HG03378 (cell line): Measurements from ENCODE around the gene KRTAP10-6.
"Not testable (repeated sequence)": the region's sequence is repeated elsewhere in the genome, so short reads cannot be mapped to it uniquely, and the experiment has no call there.

Source experiments
- ATAC-seq: cut with Tn5 transposase; IDR thresholded peaks from one replicate; pipeline ENCODE4 v1.9.1; 2021; ENCODE audit warnings: mild to moderate bottlenecking, moderate library complexity; ENCODE audit not compliant: unreplicated experiment

KRTAP10-6 gene

DNA sequence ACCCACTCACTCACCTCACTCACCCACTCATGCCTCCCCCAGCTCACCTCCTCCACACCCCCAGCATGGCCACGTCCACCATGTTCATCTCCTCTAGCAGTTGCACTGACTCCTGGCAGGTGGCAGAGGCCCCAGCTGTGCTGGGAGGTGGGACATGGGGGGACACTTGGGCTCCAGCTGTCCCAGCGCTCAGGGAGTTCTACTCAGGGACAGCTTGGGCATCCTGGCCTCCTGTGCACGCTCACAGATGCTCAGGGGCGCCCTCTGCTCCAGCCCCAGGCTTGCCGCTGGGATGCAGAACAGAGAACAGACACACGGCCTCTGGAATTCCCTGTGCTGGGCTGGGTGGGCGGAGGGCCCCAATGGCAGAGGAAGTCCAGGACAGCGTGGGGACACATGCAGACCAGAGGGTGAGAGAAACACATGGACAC is 24.8 kb upstream of the KRTAP10-6 start:
- no peak for ATAC-seq

- no peak for ATAC-seq
These were observed 24.3 kb upstream of the KRTAP10-6 start for GRCh38 chr21:44616591-44616926.

GRCh38 chr21:44615911-44616590 is 23.7 kb upstream of the KRTAP10-6 start:
- ATAC-seq = no peak

DNA sequence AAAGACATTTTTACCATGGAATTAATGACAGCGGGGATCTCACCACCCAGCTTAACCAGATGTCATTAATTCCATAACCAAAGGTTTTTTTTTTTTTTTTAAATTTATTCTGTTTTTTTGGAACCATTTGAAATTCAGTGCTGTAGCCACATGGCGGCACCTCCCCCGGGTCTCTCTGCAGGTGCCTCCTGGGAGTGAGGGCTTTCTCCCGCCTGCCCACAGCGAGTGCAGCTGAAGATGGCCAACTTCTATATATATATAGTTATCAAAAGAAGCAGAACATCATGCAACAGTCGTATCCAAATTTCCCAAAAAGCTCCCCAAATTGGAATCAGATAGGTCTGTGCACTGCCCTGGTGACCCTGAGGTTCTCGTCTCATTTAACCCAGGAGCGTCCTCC is 23.2 kb upstream of the KRTAP10-6 start:
- no peak for ATAC-seq

DNA sequence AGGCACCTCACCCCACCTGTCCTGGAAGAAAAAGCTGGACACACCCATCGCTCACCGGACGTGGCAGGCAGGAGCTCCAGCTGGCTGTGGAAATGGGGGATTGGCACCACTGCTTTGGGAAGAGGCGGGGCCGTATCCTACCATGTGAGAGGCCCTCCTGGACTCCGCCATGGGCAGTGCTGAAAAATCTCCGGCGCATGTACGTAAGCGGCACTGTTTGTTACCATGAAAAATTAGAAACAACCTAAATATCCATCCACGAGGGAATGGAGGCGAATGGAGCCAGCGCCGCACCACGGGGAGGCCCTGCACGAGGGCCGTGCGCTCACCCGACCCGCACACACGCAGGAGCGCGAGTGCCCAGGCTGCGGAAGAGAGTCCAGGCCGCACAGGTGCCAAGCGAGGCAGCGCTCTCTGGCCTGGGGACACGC is 22.7 kb upstream of the KRTAP10-6 start:
- ATAC-seq = no peak

GRCh38 chr21:44614161-44614631 is 21.9 kb upstream of the KRTAP10-6 start:
- no peak for ATAC-seq

GRCh38 chr21:44613386-44614155 is 21.3 kb upstream of the KRTAP10-6 start:
- ATAC-seq = no peak

DNA sequence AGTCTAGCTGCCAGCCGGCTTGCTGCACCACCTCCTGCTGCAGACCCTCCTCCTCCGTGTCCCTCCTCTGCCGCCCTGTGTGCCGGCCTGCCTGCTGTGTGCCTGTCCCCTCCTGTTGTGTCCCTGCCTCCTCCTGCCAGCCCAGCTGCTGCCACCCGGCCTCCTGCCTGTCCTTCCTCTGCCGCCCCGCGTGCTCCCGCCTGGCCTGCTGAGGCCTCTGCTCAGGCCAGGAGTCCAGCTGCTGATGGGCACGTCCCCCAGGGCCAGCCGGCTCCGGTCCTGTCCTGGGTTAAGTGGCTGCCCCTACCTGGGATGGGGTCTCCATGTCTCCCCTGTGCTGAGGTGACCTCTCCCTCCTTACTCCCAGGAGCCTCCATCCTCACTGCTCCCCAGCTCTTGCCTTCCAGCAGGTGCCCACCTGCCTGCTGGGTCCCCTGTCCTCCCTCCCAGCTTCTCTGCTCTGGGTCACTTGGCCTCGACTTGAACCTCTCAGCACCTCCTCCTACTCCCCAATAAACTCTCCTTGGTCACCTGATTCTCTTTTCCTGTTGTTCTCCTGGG is 20.4 kb upstream of the KRTAP10-6 start:
- no peak for ATAC-seq

DNA sequence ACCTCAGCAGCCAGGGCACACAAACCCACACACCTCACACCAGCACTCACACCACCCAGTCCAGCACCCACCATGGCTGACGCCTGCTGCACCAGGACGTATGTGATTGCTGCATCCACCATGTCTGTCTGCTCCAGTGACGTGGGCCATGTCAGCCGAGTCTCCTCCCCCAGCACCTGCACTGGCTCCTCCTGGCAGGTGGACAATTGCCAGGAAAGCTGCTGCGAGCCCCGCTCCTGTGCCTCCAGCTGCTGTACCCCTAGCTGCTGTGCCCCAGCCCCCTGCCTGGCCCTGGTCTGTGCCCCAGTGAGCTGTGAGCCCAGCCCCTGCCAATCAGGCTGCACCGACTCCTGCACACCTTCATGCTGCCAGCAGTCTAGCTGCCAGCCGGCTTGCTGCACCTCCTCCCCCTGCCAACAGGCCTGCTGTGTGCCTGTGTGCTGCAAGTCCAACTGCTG is 19.8 kb upstream of the KRTAP10-6 start, which contains the start of gene KRTAP10-8:
Gene KRTAP10-8, plus strand, starts transcription at position 51 of the 458 bp plus-strand sequence. Its CDS starts 22 bp downstream, at position 73.
- no peak for ATAC-seq

DNA sequence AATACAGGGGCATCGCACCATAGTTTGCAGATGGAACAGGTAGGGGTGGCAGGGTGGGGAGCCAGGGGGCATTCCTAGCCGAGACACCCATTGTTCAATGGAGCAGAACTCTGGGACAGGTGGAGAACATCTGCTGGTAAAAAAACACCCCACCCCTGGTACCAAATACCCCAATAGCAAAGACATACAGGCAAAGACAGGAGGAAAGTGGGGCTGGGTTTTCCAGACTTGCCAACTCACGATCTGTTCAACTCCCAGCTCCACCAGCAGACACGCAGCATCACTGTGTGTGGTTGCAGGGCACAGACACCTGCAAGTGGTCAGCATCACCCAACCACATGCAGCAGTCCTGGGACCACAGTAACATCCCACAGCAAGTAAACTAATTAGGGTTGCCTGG is 19.2 kb upstream of the KRTAP10-6 start:
- ATAC-seq = no peak

DNA sequence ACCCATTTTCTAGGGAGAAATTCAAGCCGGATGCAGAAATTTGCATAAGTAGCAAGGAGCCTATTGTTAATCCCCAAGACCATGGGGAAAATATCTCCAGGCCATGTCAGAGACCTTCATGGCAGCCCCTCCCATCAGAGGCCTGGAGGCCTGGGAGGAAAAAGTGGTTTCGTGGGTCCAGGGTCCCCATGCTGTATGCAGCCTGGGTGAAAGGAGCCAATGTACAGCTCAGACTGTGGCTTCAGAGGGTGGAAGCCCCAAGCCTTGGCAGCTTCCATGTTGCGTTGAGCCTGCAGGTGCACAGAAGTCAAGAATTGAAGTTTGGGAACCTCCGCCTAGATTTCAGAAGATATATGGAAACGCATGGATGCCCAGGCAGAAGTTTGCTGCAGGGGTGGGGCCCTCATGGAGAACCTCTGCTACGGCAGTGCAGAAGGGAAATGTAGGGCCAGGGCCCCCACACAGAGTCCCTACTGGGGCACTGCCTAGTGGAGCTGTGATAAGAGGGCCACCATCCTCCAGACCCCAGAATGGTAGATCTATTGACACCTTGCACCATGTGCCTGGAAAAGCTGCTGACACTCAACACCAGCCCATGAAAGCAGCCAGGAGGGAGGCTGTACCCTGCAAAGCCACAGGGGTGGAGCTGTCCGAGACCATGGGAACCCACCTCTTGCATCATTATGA is 18.0 kb upstream of the KRTAP10-6 start:
- not testable (repeated sequence) for ATAC-seq

- ATAC-seq = no peak
These were observed 16.9 kb upstream of the KRTAP10-6 start for GRCh38 chr21:44609193-44609592.

DNA sequence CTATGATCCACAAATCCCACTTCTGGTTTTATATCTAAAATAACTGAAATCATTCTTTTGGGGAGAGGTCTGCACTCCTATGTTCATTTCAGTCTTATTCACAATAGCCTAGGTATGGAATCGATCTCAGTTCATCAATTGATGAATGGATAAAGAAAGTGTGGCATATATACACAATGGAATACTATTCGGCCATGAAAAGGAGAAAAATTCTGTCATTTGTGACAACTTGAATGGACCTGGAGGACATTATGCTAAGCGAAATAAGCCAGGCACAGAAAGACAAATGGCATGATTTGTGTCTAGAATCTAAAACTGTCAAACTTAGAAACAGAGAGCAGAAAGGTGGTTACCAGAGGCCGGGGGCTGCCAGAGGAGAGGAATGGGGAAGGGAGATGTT is 14.2 kb upstream of the KRTAP10-6 start:
- no peak for ATAC-seq

DNA sequence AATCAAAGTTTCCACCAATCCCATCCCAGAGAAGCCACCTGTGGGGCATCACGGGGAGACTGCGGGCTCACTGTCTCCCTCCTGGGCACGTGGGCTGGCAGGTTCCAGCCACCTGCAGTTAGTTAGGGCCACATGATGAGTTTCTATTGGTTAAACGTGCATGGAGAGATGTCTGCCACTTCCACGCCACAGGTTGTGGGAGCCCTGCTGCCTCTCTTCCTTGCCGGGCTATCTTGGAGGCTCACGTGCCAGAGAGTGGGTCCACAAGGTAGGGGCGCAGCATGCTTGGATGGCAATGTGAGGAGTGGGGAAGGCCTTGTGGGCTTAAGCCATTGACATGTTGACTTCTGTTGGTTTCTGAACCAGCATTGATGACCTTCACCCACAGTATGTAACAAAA is 11.6 kb upstream of the KRTAP10-6 start:
- ATAC-seq = no peak

GRCh38 chr21:44603109-44603875 is 11.0 kb upstream of the KRTAP10-6 start:
- no peak for ATAC-seq

GRCh38 chr21:44602463-44602850 is 10.2 kb upstream of the KRTAP10-6 start:
- no peak for ATAC-seq

GRCh38 chr21:44601596-44602462 is 9.5 kb upstream of the KRTAP10-6 start:
- no peak for ATAC-seq

GRCh38 chr21:44601091-44601490 is 8.8 kb upstream of the KRTAP10-6 start:
- not testable (repeated sequence) for ATAC-seq
